Activated CD8-positive, alpha-beta memory T cell treated with anti-CD3 and anti-CD28 coated beads, Interleukin-2, amount 50 U/mL, for 48 hours (primary cell): Measurements from ENCODE around the gene ZBTB2.
"Not testable (repeated sequence)": the region's sequence is repeated elsewhere in the genome, so short reads cannot be mapped to it uniquely, and the experiment has no call there.

ENCODE experiments used
- DNase-seq: peaks from one replicate; pipeline ENCODE4 v3.0.0-alpha.2; 2020

Gene ZBTB2

GRCh38 chr6:151326116-151326825 lies 65.1 kb downstream of the ZBTB2 start:
- DNase-seq: no peak

- peak; percentile 54 for DNase-seq
These were observed 66.0 kb downstream of the ZBTB2 start for GRCh38 chr6:151325075-151326050.

GRCh38 chr6:151324488-151324825 lies 66.9 kb downstream of the ZBTB2 start:
- no peak for DNase-seq

- DNase-seq: peak; percentile 88
These were observed 67.4 kb downstream of the ZBTB2 start for GRCh38 chr6:151323791-151324487.

- DNase-seq: no peak
These were observed 68.8 kb downstream of the ZBTB2 start for GRCh38 chr6:151322570-151322969.

GRCh38 chr6:151321438-151321837 lies 69.9 kb downstream of the ZBTB2 start:
- DNase-seq: no peak

- no peak for DNase-seq
These were observed 71.2 kb downstream of the ZBTB2 start for GRCh38 chr6:151320140-151320539.

- DNase-seq: no peak
These were observed 73.4 kb downstream of the ZBTB2 start for GRCh38 chr6:151317995-151318365.

GRCh38 chr6:151317103-151317994 lies 74.0 kb downstream of the ZBTB2 start:
- DNase-seq: no peak

GRCh38 chr6:151315661-151316060 lies 75.7 kb downstream of the ZBTB2 start:
- not testable (repeated sequence) for DNase-seq
